ENCODE measurements around the gene AADAT.
"Not testable (repeated sequence)": the region's sequence is repeated elsewhere in the genome, so short reads cannot be mapped to it uniquely, and the experiment has no call there.

AADAT gene

GRCh38 chr4:170059421-170059820 lies 30.3 kb downstream of the AADAT start:
- no peaks in the 10 kb centered on the region for H3K36me3 Mint-ChIP-seq (ENCODE audit: low read depth)
- H3K4me1 Mint-ChIP-seq, result no peaks in the 10 kb centered on the region

GRCh38 chr4:170058826-170059225 lies 30.9 kb downstream of the AADAT start:
- ATAC-seq (no peak), DNase-seq (no peak)
- Mint-ChIP-seq H3K27me3 (peaks cover 2% of the 10 kb centered on the region), H3K4me1 (no peaks in the 10 kb centered on the region), H3K36me3 (ENCODE audit: low read depth) (no peaks in the 10 kb centered on the region), H3K9me3 (no peaks in the 10 kb centered on the region), H3K27ac (no peak overlapping the region), H3K4me3 (no peak overlapping the region)

More at GRCh38 chr4:170059421-170059820, 30.3 kb downstream of the AADAT start:
- no peak for DNase-seq
- ATAC-seq, result no peak
- no peak overlapping the region for H3K27ac Mint-ChIP-seq
- H3K4me3 Mint-ChIP-seq, result no peak overlapping the region
- no peaks in the 10 kb centered on the region for H3K27me3 Mint-ChIP-seq
- H3K9me3 Mint-ChIP-seq, result no peaks in the 10 kb centered on the region

DNA sequence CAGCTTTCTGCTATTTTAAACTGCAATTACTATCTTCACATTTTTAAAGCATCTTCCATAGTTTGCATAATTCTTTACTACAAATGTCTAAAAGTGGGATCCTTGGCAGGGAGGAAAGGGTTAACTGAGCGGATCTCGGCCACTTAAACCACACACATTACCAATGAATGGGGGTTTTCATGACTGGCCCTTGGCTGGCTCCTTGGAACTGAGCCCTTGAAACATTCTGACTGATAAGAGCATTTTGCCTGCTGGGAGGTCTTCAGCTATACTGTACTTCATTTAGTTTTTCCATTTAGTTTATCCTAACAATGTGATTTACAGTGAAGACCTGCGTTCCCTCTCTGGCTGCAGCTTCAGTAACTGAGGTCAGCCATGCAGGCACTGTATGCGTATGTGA lies 31.9 kb downstream of the AADAT start:
- Mint-ChIP-seq H3K4me1 (no peaks in the 10 kb centered on the region), H3K36me3 (ENCODE audit: low read depth) (no peaks in the 10 kb centered on the region)
- no peak for DNase-seq

DNA sequence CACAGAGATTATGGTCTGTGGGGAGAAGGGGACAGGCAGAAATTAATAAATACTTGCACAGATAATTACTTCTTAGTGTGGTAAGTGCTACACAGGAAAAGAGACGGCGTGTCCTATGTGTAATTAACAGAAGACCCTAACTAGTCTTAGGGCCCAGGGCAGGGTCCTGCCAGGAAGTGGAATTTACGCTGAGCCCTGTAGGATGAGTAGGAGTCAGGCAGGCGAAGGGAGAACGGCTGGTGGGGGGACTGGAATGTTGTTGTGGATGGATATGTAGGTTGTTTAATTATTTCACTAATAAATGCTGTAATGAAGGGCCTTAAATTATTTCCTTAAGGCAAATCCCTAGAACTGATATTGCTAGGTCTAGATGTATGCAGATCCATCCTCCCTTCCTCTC lies 36.8 kb downstream of the AADAT start:
- Mint-ChIP-seq H3K4me3 (no peak overlapping the region), H3K27me3 (peaks cover 4% of the 10 kb centered on the region), H3K9me3 (no peaks in the 10 kb centered on the region), H3K27ac (no peak overlapping the region), H3K36me3 (ENCODE audit: low read depth) (no peaks in the 10 kb centered on the region), H3K4me1 (no peaks in the 10 kb centered on the region)
- DNase-seq (no peak), ATAC-seq (no peak)

More for the DNA sequence above, 31.9 kb downstream of the AADAT start:
- Mint-ChIP-seq H3K27me3 (peaks cover 4% of the 10 kb centered on the region), H3K27ac (no peak overlapping the region), H3K4me3 (no peak overlapping the region), H3K9me3 (no peaks in the 10 kb centered on the region)
- no peak for ATAC-seq

DNA sequence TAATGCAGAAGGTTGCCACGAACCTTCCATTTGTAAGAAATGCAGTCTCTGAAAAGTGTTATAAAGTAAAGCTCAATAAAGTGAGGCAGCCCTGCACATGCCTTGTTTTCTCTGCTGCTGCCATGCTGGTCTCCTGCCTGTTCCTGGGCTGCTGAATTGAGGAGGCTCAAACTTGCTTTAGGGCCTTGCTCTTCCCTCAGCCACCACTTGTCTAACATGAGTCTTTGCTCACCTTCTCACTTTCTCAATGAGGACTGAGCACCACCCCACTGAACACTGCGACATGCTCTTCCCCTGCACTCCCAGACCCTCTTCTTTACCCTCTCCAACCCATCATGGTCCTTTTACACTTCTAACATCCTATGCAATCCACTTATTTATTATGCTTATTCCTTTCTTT lies 38.4 kb downstream of the AADAT start:
- DNase-seq (no peak), ATAC-seq (no peak)
- no peaks in the 10 kb centered on the region for H3K36me3 Mint-ChIP-seq (ENCODE audit: low read depth)
- peaks cover 4% of the 10 kb centered on the region for H3K27me3 Mint-ChIP-seq
- H3K4me3 Mint-ChIP-seq, result no peak overlapping the region
- H3K9me3 Mint-ChIP-seq, result no peaks in the 10 kb centered on the region
- H3K27ac Mint-ChIP-seq, result no peak overlapping the region
- no peaks in the 10 kb centered on the region for H3K4me1 Mint-ChIP-seq

DNA sequence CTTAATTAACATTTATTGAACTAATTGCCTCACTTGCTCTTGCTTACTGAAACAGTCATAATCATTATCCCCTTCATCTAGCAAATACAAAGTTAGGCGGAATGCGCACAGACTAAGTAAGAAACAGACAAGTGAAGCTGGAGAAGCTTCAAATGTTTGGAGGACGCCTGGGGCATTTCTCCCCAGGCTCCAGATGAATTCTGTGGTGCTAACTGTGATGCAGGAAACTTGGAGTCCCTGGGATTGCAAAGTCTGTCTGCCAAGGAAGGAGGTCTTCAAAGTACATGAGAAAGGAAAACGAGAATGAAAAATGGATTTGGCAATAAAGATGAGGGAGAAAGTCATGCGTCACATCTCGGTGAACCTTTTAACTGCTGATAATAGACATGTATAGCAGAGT lies 40.0 kb downstream of the AADAT start:
- no peaks in the 10 kb centered on the region for H3K9me3 Mint-ChIP-seq
- no peaks in the 10 kb centered on the region for H3K4me1 Mint-ChIP-seq
- H3K27ac Mint-ChIP-seq, result no peak overlapping the region
- ATAC-seq, result no peak
- no peaks in the 10 kb centered on the region for H3K36me3 Mint-ChIP-seq (ENCODE audit: low read depth)
- no peak for DNase-seq
- no peak overlapping the region for H3K4me3 Mint-ChIP-seq
- peaks cover 4% of the 10 kb centered on the region for H3K27me3 Mint-ChIP-seq

DNA sequence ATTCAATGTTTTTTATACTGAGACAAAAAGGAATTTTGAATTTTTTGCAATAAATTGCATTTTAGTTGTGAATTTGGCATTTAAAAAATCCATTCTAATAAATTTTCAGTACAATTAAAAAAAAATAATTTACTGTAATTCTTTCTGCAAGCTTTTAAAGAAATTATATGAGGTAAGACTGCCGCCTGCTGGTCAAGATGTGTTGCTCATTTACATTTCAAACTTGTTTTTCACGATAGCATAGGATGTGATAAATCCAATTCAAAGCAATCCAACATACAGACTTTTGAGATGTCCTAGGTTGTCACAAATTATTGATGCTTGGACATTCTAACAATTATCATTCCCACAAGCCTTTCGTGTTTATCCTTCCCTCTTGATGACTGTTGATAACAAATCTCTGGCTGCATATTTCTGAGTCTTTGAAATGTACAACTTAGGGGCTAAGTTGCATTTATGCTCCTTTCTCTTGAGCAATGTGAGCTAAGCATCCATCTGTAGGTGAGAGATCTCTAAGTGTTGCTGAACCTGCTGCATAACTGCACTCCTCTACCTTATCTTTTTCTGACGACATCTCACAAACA lies 41.9 kb downstream of the AADAT start:
- Mint-ChIP-seq H3K4me3 (no peak overlapping the region), H3K36me3 (ENCODE audit: low read depth) (no peaks in the 10 kb centered on the region), H3K4me1 (no peaks in the 10 kb centered on the region), H3K9me3 (no peaks in the 10 kb centered on the region), H3K27me3 (no peaks in the 10 kb centered on the region), H3K27ac (no peak overlapping the region)
- ATAC-seq (no peak), DNase-seq (peak; percentile 48)

DNA sequence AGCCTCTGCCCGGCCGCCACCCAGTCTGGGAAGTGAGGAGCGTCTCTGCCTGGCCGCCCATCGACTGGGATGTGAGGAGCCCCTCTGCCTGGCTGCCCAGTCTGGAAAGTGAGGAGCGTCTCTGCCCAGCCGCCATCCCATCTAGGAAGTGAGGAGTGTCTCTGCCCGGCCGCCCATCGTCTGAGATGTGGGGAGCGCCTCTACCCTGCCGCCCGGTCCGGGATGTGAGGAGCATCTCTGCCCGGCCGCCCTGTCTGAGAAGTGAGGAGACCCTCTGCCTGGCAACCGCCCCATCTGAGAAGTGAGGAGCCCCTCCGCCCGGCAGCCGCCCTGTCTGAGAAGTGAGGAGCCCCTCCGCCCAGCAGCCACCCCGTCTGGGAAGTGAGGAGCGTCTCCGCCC lies 43.6 kb downstream of the AADAT start:
- not testable (repeated sequence) for ATAC-seq; H3K4me3 Mint-ChIP-seq; H3K36me3 Mint-ChIP-seq (ENCODE audit: low read depth); H3K9me3 Mint-ChIP-seq; H3K27me3 Mint-ChIP-seq; H3K4me1 Mint-ChIP-seq; DNase-seq; H3K27ac Mint-ChIP-seq

DNA sequence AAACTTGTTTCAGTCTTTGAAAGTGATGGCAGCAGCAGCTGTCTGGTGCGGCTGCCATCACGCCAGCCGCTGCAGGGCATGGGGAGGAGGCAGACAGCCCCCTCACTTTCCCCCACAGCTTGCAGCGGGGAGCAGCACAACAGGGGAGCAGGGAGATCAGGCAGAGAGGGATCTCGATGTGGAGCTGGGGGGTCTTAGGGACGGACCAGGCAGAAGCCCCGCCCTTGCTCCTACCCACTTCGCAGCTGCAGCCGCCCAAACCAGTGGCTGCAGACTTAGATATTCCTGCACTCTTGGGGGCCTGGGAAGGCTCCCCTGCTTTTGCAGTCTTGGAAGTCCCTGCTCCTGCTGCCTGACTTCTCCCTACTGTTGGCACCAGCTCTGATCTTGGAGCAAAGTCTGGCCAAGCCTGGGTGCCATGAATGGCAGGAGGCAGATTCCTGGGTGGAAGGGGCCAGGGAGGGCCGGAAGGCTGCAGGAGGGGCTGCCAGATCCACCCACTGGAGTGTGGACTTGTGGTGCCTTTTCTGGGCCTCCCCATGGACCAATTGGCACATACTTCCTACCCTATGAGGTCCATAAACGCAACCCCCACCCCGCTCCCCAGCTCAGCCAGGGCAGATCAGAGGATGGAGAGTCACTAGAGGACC lies 49.6 kb downstream of the AADAT start:
- DNase-seq, result no peak
- no peaks in the 10 kb centered on the region for H3K9me3 Mint-ChIP-seq
- ATAC-seq, result no peak
- H3K4me3 Mint-ChIP-seq, result no peak overlapping the region
- H3K36me3 Mint-ChIP-seq (ENCODE audit: low read depth), result no peaks in the 10 kb centered on the region
- H3K27ac Mint-ChIP-seq, result no peak overlapping the region
- H3K4me1 Mint-ChIP-seq, result no peaks in the 10 kb centered on the region
- no peaks in the 10 kb centered on the region for H3K27me3 Mint-ChIP-seq

GRCh38 chr4:170038769-170039168 lies 51.0 kb downstream of the AADAT start:
- Mint-ChIP-seq H3K9me3 (no peaks in the 10 kb centered on the region), H3K36me3 (ENCODE audit: low read depth) (no peaks in the 10 kb centered on the region), H3K27me3 (no peaks in the 10 kb centered on the region), H3K4me1 (no peaks in the 10 kb centered on the region), H3K4me3 (no peak overlapping the region), H3K27ac (no peak overlapping the region)
- DNase-seq, result no peak
- no peak for ATAC-seq

DNA sequence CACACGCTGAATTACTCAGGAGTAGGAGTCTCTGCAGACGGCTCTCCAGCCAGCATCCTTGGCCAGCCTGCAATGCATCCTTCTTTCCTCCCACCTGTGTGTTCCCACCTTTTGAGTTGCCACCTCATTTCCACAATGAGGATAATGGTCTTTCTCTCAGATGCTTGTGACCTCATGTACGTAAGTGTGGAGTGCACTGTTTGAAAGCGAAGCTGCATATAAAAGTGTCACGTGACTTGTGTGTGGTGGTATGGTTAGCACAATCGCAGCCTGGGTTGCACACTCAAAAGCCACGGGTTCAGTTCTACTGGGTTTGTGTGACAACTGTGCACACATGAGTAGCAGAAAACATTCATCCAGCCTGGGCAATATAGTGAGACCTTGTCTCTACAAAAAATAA lies 51.5 kb downstream of the AADAT start:
- H3K27ac Mint-ChIP-seq, result no peak overlapping the region
- no peaks in the 10 kb centered on the region for H3K9me3 Mint-ChIP-seq
- ATAC-seq (no peak), DNase-seq (no peak)
- H3K4me3 Mint-ChIP-seq, result no peak overlapping the region
- H3K36me3 Mint-ChIP-seq (ENCODE audit: low read depth), result no peaks in the 10 kb centered on the region
- no peaks in the 10 kb centered on the region for H3K4me1 Mint-ChIP-seq
- H3K27me3 Mint-ChIP-seq, result no peaks in the 10 kb centered on the region

DNA sequence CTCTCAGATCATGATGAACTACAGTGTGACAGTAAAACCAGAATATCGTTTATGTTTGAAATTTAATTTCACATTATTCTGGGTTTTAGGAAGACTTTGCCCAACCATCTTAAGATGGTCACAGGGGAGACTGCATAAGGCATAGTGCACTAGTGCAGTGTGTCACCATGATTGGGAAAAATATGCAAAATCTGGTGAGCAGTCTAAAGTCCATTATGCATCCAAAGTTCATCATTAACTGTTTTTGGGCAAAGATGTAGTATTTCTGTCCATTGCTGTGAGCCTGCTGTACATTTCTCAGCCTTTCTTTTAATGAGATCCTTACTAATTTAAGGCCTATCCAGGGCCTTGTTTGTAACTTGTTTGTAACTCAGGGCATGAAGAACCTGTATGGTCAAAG lies 52.3 kb downstream of the AADAT start:
- H3K4me1 Mint-ChIP-seq, result no peaks in the 10 kb centered on the region
- H3K27ac Mint-ChIP-seq, result no peak overlapping the region
- no peak overlapping the region for H3K4me3 Mint-ChIP-seq

GRCh38 chr4:170035845-170036244 lies 53.9 kb downstream of the AADAT start:
- no peak overlapping the region for H3K27ac Mint-ChIP-seq
- no peaks in the 10 kb centered on the region for H3K9me3 Mint-ChIP-seq
- H3K4me1 Mint-ChIP-seq, result no peaks in the 10 kb centered on the region
- peaks cover 5% of the 10 kb centered on the region for H3K27me3 Mint-ChIP-seq
- H3K4me3 Mint-ChIP-seq, result no peak overlapping the region
- DNase-seq (no peak), ATAC-seq (no peak)
- no peaks in the 10 kb centered on the region for H3K36me3 Mint-ChIP-seq (ENCODE audit: low read depth)

More for the DNA sequence above, 52.3 kb downstream of the AADAT start:
- no peaks in the 10 kb centered on the region for H3K9me3 Mint-ChIP-seq
- DNase-seq (no peak), ATAC-seq (no peak)
- H3K36me3 Mint-ChIP-seq (ENCODE audit: low read depth), result no peaks in the 10 kb centered on the region
- no peaks in the 10 kb centered on the region for H3K27me3 Mint-ChIP-seq

DNA sequence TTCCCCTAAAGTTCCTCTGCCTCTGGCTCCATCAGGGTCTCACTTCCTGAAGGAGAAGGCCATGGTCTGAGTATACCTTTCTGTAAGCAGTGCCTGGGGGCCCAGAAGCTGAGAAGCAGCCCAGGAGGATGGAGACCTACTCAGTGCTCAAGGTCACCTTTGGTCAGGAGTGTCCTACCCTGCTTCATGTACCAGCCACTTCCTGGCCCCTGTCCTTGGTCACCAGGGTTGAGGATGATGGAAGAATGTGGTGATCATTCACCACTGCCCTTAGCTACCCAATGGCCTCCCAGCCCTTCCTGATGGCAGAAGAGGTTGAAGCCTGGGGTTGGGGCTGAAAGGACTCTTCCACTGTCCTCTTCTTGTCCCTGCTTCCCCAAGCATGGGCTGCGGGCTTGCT lies 54.5 kb downstream of the AADAT start:
- Mint-ChIP-seq H3K4me3 (no peak overlapping the region), H3K27ac (no peak overlapping the region), H3K36me3 (ENCODE audit: low read depth) (no peaks in the 10 kb centered on the region), H3K27me3 (peaks cover 5% of the 10 kb centered on the region), H3K4me1 (no peaks in the 10 kb centered on the region), H3K9me3 (no peaks in the 10 kb centered on the region)
- DNase-seq, result no peak
- ATAC-seq, result no peak

DNA sequence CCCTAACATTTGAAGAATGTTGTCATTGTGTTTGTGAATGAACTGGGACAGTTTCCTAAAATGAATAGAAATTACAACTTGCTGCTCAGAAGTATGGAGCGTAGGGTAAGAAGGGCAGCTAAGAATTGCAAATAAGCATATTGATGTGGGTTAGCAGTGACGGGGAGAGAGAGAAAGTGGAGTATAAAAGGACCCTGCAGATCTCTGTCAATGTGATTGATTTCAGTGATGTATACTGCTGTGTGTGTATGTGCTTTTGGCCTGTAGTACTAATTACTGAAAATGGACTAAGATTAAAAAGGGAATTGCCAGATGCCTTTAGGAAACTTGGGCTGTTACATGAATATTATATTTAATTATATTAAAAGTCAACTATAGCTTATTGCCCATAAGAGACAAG lies 55.8 kb downstream of the AADAT start:
- no peak for ATAC-seq
- no peak overlapping the region for H3K27ac Mint-ChIP-seq
- peaks cover 12% of the 10 kb centered on the region for H3K27me3 Mint-ChIP-seq
- no peaks in the 10 kb centered on the region for H3K4me1 Mint-ChIP-seq
- DNase-seq, result no peak
- no peaks in the 10 kb centered on the region for H3K9me3 Mint-ChIP-seq
- H3K4me3 Mint-ChIP-seq, result no peak overlapping the region
- H3K36me3 Mint-ChIP-seq (ENCODE audit: low read depth), result no peaks in the 10 kb centered on the region

DNA sequence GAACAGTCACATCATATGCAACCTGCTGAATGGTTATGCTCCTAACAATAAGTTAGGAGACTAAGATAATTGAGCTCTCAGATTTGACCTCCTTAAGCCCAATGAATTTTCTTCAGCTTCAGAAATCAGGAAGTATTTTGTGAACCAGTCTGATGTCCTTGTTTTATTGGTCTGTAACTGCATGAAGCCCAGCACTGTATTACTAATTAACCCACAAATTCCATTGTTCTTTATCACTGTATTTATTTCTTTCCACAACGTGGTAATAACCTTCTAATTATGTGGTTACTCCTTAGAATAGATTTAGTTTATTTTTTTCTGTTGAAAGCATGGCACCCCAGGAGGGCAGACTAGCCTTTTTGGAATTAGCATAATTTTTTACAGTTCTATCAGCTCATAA lies 59.6 kb downstream of the AADAT start:
- peaks cover 13% of the 10 kb centered on the region for H3K4me1 Mint-ChIP-seq
- H3K27ac Mint-ChIP-seq, result no peak overlapping the region
- H3K27me3 Mint-ChIP-seq, result peaks cover 34% of the 10 kb centered on the region
- H3K9me3 Mint-ChIP-seq, result peaks cover 5% of the 10 kb centered on the region
- peaks cover 2% of the 10 kb centered on the region for H3K36me3 Mint-ChIP-seq (ENCODE audit: low read depth)
- no peak overlapping the region for H3K4me3 Mint-ChIP-seq
- ATAC-seq (no peak), DNase-seq (no peak)

All from activated naive CD8-positive, alpha-beta T cell treated with anti-CD3 and anti-CD28 coated beads, Interleukin-2, amount 50 U/mL, for 24 hours (primary cell).